ENCODE data around the gene ZBED1.

GRCh38 chrX:2547736-2548135, 47.0 kb upstream of the ZBED1 start:
- TF ChIP-seq POLR2A (IDR thresholded peaks at IDR 0.05; ENCODE audit: low read depth, low read length) (no peak), POLR2AphosphoS5 (IDR thresholded peaks at IDR 0.05; ENCODE audit: low read depth, low read length) (no peak)
